ENCODE measurements around the gene RAB7B.
"Not testable (repeated sequence)": the region's sequence is repeated elsewhere in the genome, so short reads cannot be mapped to it uniquely, and the experiment has no call there.

Gene RAB7B

DNA sequence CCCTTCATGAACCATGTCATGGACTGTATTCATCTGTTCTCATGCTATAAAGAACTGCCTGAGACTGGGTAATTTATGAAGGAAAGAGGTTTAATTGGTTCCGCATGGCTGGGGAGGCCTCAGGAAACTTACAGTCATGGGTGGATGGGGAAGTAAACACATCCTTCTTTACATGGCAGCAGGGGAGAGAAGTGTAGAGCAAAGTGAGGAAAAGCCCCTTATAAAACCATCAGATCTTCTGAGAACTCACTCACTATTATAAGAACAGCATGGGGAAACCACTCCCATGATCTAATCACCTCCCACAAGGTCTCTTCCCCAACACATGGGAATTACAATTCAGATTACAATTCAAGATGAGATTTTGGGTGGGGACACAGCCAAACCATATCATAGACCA lies 6.6 kb downstream of the RAB7B start:
- not testable (repeated sequence) for DNase-seq (ENCODE audit: low spot score)

GRCh38 chr1:205994346-205994745 lies 8.8 kb downstream of the RAB7B start:
- DNase-seq (ENCODE audit: low spot score) = no peak

DNA sequence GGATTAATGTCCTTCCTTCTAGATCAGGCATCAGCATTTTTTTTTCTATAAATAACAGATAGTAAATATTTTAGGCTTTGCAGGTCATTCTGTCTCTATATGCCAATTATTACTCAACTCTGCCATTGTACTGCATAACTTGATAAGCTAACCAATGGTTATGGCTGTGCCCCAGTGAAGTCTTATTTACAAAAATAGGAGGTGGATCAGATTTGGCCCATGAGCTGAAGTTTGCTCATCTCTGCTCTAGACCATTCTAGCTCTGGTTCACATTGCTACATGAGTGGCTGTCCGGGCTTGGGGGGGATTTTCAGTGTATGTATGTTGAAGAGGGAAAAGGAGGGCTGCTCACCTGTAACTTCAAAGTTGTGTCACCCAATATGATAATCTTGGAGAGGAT lies 10.1 kb downstream of the RAB7B start:
- no peak for DNase-seq (ENCODE audit: low spot score)

GRCh38 chr1:205992218-205992882 lies 10.8 kb downstream of the RAB7B start:
- no peak for DNase-seq (ENCODE audit: low spot score)

GRCh38 chr1:205991237-205991636 lies 12.0 kb downstream of the RAB7B start:
- DNase-seq (ENCODE audit: low spot score) = peak; percentile 58

DNA sequence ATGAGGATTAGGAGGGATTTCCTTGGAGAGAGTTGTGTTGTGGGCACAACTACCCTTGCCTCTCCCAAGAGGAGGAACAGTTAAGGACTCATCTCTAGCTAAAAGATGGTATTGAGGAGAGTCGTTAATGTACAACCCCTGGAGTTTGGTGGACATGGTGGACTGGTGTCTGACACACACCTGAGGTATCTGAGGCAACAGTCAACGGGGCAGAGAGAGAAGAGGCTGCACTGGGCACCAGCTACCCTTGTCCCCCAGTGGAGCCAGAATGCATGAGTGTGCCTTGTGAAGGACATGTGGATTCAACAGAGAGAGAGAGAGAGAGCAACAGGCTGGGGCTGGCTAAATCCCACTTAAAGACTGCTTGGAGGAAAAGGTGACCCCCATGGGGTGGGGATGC lies 13.0 kb downstream of the RAB7B start:
- DNase-seq (ENCODE audit: low spot score) = no peak

DNA sequence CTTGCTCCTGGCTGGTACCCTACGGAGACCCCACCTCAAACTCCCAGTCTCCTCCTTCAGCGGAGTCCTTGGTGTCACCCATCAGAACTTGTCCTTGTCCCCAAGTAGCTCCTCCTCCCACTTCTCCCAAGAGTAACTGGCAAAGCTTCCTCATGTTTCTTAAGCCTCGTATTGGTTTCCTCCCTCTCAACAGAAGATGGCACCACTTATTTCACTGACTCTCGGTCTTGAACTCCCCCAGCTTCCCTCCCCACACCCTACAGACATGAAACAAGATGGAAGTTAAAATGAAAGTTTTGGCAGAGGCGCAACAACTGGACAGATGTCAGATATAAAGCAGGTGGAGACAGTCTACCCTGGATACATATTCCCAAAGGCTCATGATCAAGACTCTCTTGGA lies 13.4 kb downstream of the RAB7B start:
- DNase-seq (ENCODE audit: low spot score) = no peak

DNA sequence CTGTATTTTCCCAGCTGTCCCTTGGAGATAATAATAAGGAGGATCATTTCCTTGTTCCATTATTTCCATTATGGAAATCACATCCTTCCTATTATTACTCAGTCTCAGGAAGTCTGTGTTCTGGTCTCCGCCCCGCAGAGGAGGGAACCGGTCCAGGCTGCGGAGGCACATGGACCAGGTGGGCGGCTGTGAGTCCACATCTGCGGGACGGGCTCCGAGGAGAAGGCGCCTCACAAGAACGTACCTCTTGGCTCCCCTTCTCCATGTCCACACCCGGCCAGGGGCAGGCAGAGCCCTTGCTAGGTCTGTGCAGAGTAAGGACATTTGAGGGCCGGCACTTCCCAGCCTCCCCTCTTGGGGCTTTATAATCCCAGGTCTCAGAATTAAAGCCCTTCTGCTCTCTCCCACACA lies 14.6 kb downstream of the RAB7B start:
- DNase-seq (ENCODE audit: low spot score) = no peak

DNA sequence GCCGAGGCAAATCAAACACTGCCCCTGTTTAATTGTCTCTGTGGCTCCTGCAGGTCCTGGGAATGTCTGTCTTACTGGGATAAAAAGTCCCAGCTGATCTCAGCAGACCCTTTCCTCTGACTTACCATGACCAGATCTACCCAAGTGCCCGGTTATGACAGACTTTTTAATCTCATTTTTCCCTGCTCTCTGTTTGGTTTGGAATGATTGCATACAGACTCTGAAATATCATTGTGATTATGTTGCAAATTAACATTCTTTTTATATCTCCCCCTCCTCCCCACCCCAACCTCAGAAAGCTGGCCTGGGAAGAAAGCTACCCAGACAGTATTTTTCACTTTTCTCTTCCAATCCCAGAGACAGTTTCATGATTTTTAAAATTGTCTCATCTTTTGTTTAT lies 16.3 kb downstream of the RAB7B start:
- no peak for DNase-seq (ENCODE audit: low spot score)

GRCh38 chr1:205986292-205986691 lies 16.9 kb downstream of the RAB7B start:
- no peak for DNase-seq (ENCODE audit: low spot score)

DNA sequence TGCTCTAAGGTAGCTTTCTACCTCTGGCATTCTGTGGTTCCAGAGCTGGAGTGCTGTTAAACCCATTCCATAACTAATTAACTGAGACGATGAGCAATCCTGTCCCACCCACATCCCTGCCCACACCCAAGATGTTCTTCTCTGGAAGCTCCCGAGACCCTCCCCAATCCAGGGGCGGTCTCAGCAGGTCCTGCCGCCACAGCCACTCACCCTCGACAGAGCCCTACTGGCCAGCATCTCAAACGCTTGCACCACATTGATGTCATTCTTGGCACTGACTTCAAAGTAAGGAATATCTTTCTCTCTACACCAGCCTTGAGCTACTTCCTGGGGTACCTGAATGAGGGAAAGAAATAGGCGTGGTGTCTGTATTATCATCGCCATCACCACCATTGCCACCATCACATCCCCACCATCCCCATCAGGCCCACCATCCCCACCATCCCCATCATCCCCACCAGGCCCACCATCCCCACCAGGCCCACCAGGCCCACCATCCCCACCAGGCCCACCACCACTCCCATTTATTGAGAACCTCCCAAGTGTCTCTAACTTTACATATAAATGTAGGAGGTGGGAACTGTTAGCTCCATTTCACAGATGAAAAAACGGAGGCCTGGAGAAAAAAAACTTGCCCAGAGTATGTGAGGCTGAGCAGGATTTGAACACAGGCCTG lies 17.7 kb downstream of the RAB7B start:
- DNase-seq (ENCODE audit: low spot score) = no peak

- peak; percentile 74 for DNase-seq (ENCODE audit: low spot score)
These were observed 19.1 kb downstream of the RAB7B start for GRCh38 chr1:205983925-205984725.

GRCh38 chr1:205981257-205981656 lies 21.9 kb downstream of the RAB7B start:
- DNase-seq (ENCODE audit: low spot score) = no peak

DNA sequence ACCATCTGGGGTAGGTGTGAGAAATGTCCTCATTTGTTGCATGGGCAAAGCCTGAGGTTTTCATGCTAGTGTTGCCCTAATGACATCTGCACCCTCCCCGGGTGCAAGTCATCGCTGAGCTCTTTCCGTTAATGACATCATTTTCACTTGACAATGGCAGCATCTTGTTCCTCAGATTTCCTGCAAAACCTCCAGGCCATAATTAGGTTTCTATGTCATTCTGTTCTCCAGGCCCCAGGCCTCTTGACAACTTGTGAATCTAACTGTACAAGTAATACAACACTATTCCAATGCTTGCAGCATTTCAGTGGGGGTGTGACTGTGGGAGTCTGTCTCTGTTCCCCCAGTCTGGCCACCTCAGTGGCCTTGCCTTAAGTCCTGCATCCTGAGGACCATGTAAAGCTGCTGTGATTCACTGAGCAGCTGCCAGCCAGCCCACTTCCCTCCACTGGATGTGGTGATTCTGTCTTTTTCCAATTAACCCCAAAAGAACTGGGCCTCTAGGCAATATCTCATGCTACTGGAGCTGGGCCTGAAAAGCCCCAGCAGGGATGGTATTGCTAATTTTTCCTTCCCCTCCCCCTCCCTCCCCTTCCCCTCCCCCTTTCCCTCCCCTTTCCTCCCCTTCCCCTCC lies 22.8 kb downstream of the RAB7B start:
- DNase-seq (ENCODE audit: low spot score) = no peak

DNA sequence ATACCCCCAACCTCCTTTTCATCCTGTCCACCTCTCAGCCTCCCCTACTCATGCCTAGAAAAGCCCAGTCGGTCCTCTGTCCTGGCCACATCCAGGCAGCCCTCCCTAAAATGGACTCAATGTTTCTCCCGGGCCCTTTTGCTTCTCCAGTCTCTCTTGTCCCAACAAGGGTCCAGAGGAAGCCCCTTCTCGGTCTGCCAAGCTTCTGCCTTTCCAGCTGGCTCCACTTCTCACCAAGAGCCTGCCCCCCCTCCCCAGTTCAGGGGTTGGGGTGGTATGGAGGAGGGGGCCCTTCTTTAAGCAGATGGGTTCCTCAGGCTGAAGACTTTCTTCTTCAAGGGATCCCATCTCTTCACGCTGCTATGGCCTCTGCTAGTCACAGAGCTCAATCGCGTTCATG lies 23.9 kb downstream of the RAB7B start:
- DNase-seq (ENCODE audit: low spot score) = no peak

GRCh38 chr1:205978676-205979075 lies 24.5 kb downstream of the RAB7B start:
- no peak for DNase-seq (ENCODE audit: low spot score)

GRCh38 chr1:205977402-205978014 lies 25.7 kb downstream of the RAB7B start:
- DNase-seq (ENCODE audit: low spot score) = peak; percentile 78

DNA sequence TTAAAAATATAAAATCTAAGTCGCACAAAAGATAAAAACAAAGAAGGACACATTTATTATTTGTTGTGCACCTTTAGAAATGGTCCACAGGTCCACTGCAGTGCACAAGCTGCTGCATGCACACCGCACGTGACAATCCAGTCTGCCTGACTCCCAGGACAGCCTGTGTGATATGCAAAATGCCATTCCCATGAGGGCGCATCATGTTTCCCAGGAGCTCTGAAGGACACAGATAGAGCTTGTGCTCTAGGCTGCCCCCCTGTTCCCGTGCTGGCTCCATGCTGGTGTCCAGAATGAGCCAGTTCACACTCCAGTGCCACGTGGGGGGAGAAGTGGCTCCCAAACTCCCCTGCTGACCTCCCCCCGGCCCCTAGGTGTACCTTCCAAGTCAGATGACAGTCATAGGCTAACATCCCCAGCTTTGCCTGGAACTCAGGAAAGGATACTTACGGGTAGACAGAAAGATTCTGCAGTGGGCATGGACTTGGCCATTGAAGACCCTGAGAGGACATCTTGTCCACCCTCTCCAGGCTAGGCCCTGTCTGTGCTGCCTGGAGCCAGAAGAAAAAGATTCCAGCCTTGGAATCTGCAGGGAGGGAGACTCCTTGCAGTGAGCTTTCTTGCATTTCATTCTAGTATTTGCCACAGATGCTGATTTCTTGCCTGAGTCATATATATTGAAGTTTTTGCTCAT lies 26.3 kb downstream of the RAB7B start:
- DNase-seq (ENCODE audit: low spot score) = peak; percentile 55

- DNase-seq (ENCODE audit: low spot score) = no peak
These were observed 27.2 kb downstream of the RAB7B start for GRCh38 chr1:205976036-205976435.

DNA sequence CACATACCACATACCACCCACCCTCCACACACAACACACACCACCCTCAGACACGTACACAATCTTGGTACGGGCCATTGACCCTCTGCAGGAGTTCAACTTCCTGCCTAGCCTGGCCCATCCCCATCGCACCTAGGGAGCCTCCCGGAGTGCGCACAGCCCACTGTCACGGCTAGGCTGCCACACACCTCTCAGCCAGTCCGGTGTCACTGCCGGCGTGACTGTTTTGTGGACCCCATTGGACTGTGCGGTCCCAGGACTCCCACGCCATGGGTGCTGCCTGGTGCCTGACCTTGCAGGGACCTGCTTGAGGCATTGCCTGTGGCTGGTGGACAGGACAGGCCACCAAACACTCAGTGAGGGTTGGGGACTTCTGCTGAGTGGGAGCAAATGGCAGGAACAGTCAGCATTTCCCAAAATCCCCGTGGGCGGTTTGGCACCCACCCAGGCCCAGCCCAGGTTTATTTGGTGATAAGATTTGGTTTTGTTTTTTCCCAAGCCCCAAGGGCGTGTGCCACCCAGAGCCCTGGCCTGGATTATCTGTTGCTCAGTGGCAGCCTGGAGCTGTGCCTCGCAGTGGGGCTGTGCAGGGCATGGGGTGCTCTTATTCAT lies 27.7 kb downstream of the RAB7B start:
- no peak for DNase-seq (ENCODE audit: low spot score)

DNA sequence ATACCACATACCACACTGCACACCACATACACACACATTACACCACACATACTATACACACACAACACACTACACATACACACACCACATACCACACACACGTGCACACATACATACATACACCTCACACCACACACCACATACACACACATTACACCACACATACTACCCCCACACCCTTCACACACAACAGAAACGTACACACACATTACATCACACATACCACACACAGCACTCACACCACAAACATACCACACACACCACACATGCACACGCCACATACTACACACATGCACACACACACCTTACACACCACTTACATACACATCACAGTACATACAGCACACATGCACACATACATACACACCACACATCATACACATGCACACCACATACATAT lies 28.5 kb downstream of the RAB7B start:
- DNase-seq (ENCODE audit: low spot score) = no peak

All from AG08395 (cell line).